GM12874 (cell line): Measurements from ENCODE around the gene TRIM29.

Experiments
- TF ChIP-seq, protein P1 (sequence below): IDR thresholded peaks from 2 replicates; pipeline ENCODE4 v1.5.1; 2011; ENCODE audit warnings: low read depth, mild to moderate bottlenecking, control low read depth, low read length, moderate library complexity; ENCODE audit not compliant: insufficient read depth

The TRIM29 gene

GRCh38 chr11:120132645-120133185 is 5.2 kb downstream of the TRIM29 start:
- TF ChIP-seq, protein P1, sequence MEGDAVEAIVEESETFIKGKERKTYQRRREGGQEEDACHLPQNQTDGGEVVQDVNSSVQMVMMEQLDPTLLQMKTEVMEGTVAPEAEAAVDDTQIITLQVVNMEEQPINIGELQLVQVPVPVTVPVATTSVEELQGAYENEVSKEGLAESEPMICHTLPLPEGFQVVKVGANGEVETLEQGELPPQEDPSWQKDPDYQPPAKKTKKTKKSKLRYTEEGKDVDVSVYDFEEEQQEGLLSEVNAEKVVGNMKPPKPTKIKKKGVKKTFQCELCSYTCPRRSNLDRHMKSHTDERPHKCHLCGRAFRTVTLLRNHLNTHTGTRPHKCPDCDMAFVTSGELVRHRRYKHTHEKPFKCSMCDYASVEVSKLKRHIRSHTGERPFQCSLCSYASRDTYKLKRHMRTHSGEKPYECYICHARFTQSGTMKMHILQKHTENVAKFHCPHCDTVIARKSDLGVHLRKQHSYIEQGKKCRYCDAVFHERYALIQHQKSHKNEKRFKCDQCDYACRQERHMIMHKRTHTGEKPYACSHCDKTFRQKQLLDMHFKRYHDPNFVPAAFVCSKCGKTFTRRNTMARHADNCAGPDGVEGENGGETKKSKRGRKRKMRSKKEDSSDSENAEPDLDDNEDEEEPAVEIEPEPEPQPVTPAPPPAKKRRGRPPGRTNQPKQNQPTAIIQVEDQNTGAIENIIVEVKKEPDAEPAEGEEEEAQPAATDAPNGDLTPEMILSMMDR, result no peak

GRCh38 chr11:120131941-120132644 is 5.8 kb downstream of the TRIM29 start:
- TF ChIP-seq, protein P1, result no peak

- TF ChIP-seq, protein P1, result no peak
Observed at GRCh38 chr11:120130991-120131760, 6.7 kb downstream of the TRIM29 start.

GRCh38 chr11:120130176-120130980 is 7.5 kb downstream of the TRIM29 start:
- TF ChIP-seq, protein P1, result no peak

DNA sequence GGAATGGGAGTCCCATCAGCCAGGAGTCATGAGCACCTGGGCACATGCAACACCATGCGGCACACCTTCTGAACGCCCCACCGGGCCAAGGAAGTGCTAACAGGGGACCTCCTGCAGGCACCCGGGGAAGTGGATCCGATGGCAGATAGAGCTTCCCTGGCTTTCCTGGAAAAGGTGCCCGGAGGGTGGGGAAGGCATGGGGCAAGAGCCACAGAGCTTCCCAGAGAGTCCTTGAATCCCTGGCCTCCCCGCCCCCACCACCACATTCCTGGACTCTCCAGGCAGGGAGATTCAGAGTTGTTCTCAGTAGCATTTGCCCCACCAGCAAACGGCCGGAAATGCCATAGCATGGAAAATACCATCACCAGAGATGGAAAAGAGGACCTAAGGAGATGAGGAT is 8.3 kb downstream of the TRIM29 start:
- TF ChIP-seq, protein P1, result no peak

- TF ChIP-seq, protein P1, result no peak
Observed at GRCh38 chr11:120128392-120129119, 9.4 kb downstream of the TRIM29 start.

DNA sequence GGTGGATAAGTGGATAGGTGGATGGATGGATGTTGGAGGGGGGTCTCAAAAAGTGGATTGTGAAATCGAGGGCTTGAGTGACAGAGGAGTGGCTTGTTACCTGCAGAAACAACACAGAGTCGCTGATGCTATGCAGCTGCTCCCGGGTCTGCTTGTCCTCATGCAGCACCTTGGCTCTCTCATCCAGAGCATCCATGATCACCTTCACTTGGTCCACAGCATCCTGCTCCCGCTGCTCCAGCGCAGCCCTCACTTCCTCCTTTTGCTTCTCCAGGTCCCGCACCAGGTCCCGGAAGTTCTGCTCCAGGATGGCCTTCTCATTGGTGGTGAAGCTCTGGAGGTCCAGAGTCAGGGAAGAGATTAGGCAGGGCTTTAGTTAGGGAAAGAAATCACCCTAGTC is 10.7 kb downstream of the TRIM29 start:
- TF ChIP-seq, protein P1, result no peak
